WTC11 (cell line): ENCODE results near the gene CACNA2D1. TPM values are rescaled to one million over a fixed set of nuclear protein-coding genes. Genes with fewer than 3 reads are reported as not detected.

ENCODE experiments used
- ATAC-seq: fragments of 200-7000 bp; cut with Tn5 transposase; 2 replicates; pipeline ENCODE4 v1.10.0; 2021; ENCODE audit warnings: mild to moderate bottlenecking, moderate library complexity
- CTCF ChIA-PET: fragments of 300-600 bp; sonication (Branson Sonifier 250); formaldehyde crosslinking; loops from one replicate; lab custom pipeline; 2021; ENCODE audit warnings: antibody characterized with exemption; lab: Charles Lee
- POLR2A ChIA-PET: fragments of 350-600 bp; sonication (Branson Sonifier 250); formaldehyde crosslinking; loops from one replicate; lab custom pipeline; 2021; ENCODE audit warnings: antibody characterized with exemption; lab: Charles Lee
- DNase-seq: peaks from one replicate; pipeline ENCODE4 v3.0.0; 2021; ENCODE audit warnings: low spot score
- H3K27ac Mint-ChIP-seq: 2 replicates; pipeline ENCODE4 v1.8.0; 2021; ENCODE audit warnings: mixed read lengths
- H3K27me3 Mint-ChIP-seq: 2 replicates; pipeline ENCODE4 v1.8.0; 2021; ENCODE audit warnings: low read depth, mild to moderate bottlenecking, moderate library complexity, mixed read lengths
- H3K36me3 Mint-ChIP-seq: 2 replicates; pipeline ENCODE4 v1.8.0; 2021; ENCODE audit warnings: mixed read lengths
- H3K4me1 Mint-ChIP-seq: 2 replicates; pipeline ENCODE4 v1.8.0; 2022; ENCODE audit warnings: mixed read lengths
- H3K4me3 Mint-ChIP-seq: 2 replicates; pipeline ENCODE4 v1.8.0; 2021; ENCODE audit warnings: mild to moderate bottlenecking, moderate library complexity, mixed read lengths
- H3K9me3 Mint-ChIP-seq: 2 replicates; pipeline ENCODE4 v1.8.0; 2021; ENCODE audit warnings: mixed read lengths
- ATF3 ChIP-seq: sonication (generic); formaldehyde crosslinking; conservative IDR thresholded peaks from 2 replicates; pipeline ENCODE4 v1.8.1; 2022; ENCODE audit warnings: mild to moderate bottlenecking, missing genetic modification reagents
- CBFB ChIP-seq: sonication (generic); formaldehyde crosslinking; IDR thresholded peaks from 2 replicates; pipeline ENCODE4 v1.8.1; 2022; ENCODE audit warnings: mild to moderate bottlenecking, low read depth, missing genetic modification reagents
- EMX1 ChIP-seq: fragments of 250-450 bp; sonication (Bioruptor Pico); IDR thresholded peaks from 2 replicates; pipeline ENCODE4 v1.8.0; 2021; ENCODE audit warnings: mild to moderate bottlenecking
- FOXJ3 ChIP-seq: sonication (generic); formaldehyde crosslinking; IDR thresholded peaks from 2 replicates; pipeline ENCODE4 v1.9.0; 2021; ENCODE audit warnings: missing genetic modification reagents, mild to moderate bottlenecking, borderline replicate concordance
- GRHL2 ChIP-seq: fragments of 250-450 bp; sonication (Bioruptor Pico); IDR thresholded peaks from 2 replicates; pipeline ENCODE4 v1.8.0; 2022; ENCODE audit warnings: mild to moderate bottlenecking, moderate library complexity; ENCODE audit not compliant: insufficient replicate concordance, severe bottlenecking
- JUN ChIP-seq: sonication (generic); formaldehyde crosslinking; IDR thresholded peaks from 2 replicates; pipeline ENCODE4 v1.8.0; 2023; ENCODE audit warnings: mild to moderate bottlenecking, missing genetic modification reagents
- MXD4 ChIP-seq: fragments of 250-450 bp; sonication (Bioruptor Pico); IDR thresholded peaks from 2 replicates; pipeline ENCODE4 v1.8.0; 2021; ENCODE audit warnings: mild to moderate bottlenecking, moderate library complexity, borderline replicate concordance
- RORB ChIP-seq: fragments of 250-450 bp; sonication (Bioruptor Pico); IDR thresholded peaks from 2 replicates; pipeline ENCODE4 v1.9.0; 2021; ENCODE audit warnings: mild to moderate bottlenecking
- TEAD4 ChIP-seq: sonication (generic); formaldehyde crosslinking; IDR thresholded peaks from 2 replicates; pipeline ENCODE4 v1.8.0; 2022; ENCODE audit warnings: mild to moderate bottlenecking, missing genetic modification reagents
- ZNF281 ChIP-seq: sonication (generic); formaldehyde crosslinking; IDR thresholded peaks from 2 replicates; pipeline ENCODE4 v1.8.0; 2023; ENCODE audit warnings: mild to moderate bottlenecking, missing genetic modification reagents
- ZNF416 ChIP-seq: fragments of 250-450 bp; sonication (Bioruptor Pico); IDR thresholded peaks from 2 replicates; pipeline ENCODE4 v1.9.0; 2021; ENCODE audit warnings: mild to moderate bottlenecking, inconsistent platforms
- ZNF671 ChIP-seq: fragments of 250-450 bp; sonication (Bioruptor Pico); IDR thresholded peaks from 2 replicates; pipeline ENCODE4 v1.8.0; 2021; ENCODE audit warnings: mild to moderate bottlenecking
- total RNA-seq: library from RNA; stranded (reverse); gene quantifications from 3 replicates; pipeline ENCODE4 v1.2.3, GENCODE V29; 2021
- TF ChIP-seq, protein P1 (sequence below): fragments of 200-600 bp; IDR thresholded peaks from 2 replicates; pipeline ENCODE4 v1.8.0; 2022; ENCODE audit warnings: antibody characterized with exemption
- TF ChIP-seq, protein P2 (sequence below): sonication (generic); formaldehyde crosslinking; IDR thresholded peaks from 2 replicates; pipeline ENCODE4 v1.8.1; 2023; ENCODE audit warnings: mild to moderate bottlenecking, missing genetic modification reagents, moderate library complexity
- TF ChIP-seq, protein P3 (sequence below): sonication (generic); formaldehyde crosslinking; IDR thresholded peaks from 2 replicates; pipeline ENCODE4 v1.8.1; 2022; ENCODE audit warnings: low read depth, missing genetic modification reagents, borderline replicate concordance
- TF ChIP-seq, protein P4 (sequence below): sonication (generic); formaldehyde crosslinking; IDR thresholded peaks from 2 replicates; pipeline ENCODE4 v1.8.1; 2023; ENCODE audit warnings: mild to moderate bottlenecking, moderate library complexity, missing genetic modification reagents

CACNA2D1 gene
- total RNA-seq, 1 experiment from 2014 or later = 33.3 TPM

DNA sequence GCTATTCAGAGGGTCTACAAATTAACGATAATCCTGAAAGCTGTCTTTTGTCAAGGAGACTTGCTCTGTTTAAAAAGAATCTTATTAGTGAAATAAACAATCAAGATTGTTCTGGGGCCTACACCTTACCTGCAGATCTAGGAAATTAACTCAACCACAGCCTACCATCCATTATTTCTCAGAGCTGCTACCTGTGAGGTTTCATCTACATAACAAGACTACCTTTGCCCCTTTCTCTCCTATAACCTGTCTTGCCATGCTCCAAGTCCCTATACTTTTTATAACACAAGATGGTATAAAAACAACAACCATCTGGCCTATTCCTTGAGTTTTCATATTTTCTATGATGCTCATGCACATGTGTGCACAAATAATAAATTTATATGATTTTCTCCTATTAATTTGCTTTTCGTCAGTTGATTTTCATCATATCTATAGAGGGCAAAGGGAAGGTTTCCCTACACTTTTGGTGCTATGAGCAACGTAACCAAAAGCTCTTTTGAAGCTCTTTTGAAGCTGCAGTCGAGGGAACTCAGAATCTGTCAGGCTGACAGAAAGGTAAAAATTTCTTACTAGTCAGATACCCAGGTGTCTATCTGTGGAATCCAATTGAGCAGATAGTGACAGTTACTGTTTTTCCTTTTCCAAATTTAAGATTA is 138.1 kb downstream of the CACNA2D1 start:
- Mint-ChIP-seq H3K4me1 (peaks cover 51% of the 10 kb centered on the region), H3K36me3 (peaks cover 16% of the 10 kb centered on the region)
- no peak for TF ChIP-seq ZNF416 (CRISPR knock-in tag)
- TF ChIP-seq JUN (CRISPR knock-in tag) = no peak
- no peak for TF ChIP-seq ZNF281 (CRISPR knock-in tag)
- TF ChIP-seq RORB (CRISPR knock-in tag) = no peak
- TF ChIP-seq, protein P1, sequence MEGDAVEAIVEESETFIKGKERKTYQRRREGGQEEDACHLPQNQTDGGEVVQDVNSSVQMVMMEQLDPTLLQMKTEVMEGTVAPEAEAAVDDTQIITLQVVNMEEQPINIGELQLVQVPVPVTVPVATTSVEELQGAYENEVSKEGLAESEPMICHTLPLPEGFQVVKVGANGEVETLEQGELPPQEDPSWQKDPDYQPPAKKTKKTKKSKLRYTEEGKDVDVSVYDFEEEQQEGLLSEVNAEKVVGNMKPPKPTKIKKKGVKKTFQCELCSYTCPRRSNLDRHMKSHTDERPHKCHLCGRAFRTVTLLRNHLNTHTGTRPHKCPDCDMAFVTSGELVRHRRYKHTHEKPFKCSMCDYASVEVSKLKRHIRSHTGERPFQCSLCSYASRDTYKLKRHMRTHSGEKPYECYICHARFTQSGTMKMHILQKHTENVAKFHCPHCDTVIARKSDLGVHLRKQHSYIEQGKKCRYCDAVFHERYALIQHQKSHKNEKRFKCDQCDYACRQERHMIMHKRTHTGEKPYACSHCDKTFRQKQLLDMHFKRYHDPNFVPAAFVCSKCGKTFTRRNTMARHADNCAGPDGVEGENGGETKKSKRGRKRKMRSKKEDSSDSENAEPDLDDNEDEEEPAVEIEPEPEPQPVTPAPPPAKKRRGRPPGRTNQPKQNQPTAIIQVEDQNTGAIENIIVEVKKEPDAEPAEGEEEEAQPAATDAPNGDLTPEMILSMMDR = no peak
- no peak for TF ChIP-seq MXD4 (CRISPR knock-in tag)
- TF ChIP-seq FOXJ3 (CRISPR knock-in tag) = no peak
- TF ChIP-seq, protein P2, sequence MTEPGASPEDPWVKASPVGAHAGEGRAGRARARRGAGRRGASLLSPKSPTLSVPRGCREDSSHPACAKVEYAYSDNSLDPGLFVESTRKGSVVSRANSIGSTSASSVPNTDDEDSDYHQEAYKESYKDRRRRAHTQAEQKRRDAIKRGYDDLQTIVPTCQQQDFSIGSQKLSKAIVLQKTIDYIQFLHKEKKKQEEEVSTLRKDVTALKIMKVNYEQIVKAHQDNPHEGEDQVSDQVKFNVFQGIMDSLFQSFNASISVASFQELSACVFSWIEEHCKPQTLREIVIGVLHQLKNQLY (CRISPR knock-in tag) = no peak
- TF ChIP-seq EMX1 (CRISPR knock-in tag) = no peak
- no peak for TF ChIP-seq ATF3
- no peak for TF ChIP-seq CBFB
- TF ChIP-seq ZNF671 (CRISPR knock-in tag) = no peak
- no peak for TF ChIP-seq GRHL2
- no peak for TF ChIP-seq TEAD4 (CRISPR knock-in tag)
- TF ChIP-seq, protein P3, sequence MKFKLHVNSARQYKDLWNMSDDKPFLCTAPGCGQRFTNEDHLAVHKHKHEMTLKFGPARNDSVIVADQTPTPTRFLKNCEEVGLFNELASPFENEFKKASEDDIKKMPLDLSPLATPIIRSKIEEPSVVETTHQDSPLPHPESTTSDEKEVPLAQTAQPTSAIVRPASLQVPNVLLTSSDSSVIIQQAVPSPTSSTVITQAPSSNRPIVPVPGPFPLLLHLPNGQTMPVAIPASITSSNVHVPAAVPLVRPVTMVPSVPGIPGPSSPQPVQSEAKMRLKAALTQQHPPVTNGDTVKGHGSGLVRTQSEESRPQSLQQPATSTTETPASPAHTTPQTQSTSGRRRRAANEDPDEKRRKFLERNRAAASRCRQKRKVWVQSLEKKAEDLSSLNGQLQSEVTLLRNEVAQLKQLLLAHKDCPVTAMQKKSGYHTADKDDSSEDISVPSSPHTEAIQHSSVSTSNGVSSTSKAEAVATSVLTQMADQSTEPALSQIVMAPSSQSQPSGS (CRISPR knock-in tag) = no peak
- TF ChIP-seq, all 79 proteins: peak for 0
- no peak overlapping the region for H3K27ac Mint-ChIP-seq
- ChIA-PET CTCF (interaction anchor here (0.8 to 1.2 kb wide), 2 partner anchors 15 to 20 kb away, joined by 3 read pairs; no protein-coding TSS in a partner anchor), POLR2A (no interaction called here)
- ATAC-seq (peak; percentile 97), DNase-seq (no peak)
- no peaks in the 10 kb centered on the region for H3K27me3 Mint-ChIP-seq
- no peak overlapping the region for H3K4me3 Mint-ChIP-seq
- H3K9me3 Mint-ChIP-seq = peaks cover 10% of the 10 kb centered on the region

GRCh38 chr7:82294865-82295264 is 148.7 kb downstream of the CACNA2D1 start:
- TF ChIP-seq, protein P4, sequence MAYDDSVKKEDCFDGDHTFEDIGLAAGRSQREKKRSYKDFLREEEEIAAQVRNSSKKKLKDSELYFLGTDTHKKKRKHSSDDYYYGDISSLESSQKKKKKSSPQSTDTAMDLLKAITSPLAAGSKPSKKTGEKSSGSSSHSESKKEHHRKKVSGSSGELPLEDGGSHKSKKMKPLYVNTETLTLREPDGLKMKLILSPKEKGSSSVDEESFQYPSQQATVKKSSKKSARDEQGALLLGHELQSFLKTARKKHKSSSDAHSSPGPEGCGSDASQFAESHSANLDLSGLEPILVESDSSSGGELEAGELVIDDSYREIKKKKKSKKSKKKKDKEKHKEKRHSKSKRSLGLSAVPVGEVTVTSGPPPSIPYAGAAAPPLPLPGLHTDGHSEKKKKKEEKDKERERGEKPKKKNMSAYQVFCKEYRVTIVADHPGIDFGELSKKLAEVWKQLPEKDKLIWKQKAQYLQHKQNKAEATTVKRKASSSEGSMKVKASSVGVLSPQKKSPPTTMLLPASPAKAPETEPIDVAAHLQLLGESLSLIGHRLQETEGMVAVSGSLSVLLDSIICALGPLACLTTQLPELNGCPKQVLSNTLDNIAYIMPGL (CRISPR knock-in tag) = no peak
- no peak for TF ChIP-seq ATF3
- ChIA-PET CTCF (no interaction called here), POLR2A (no interaction called here)

More at GRCh38 chr7:82294865-82295264, 148.7 kb downstream of the CACNA2D1 start:
- Mint-ChIP-seq H3K4me3 (no peak overlapping the region), H3K27ac (no peak overlapping the region), H3K36me3 (peaks cover 14% of the 10 kb centered on the region), H3K4me1 (peaks cover 11% of the 10 kb centered on the region), H3K27me3 (no peaks in the 10 kb centered on the region), H3K9me3 (peaks cover 9% of the 10 kb centered on the region)
- ATAC-seq = no peak
- no peak for DNase-seq
